HEK293 (cell line): ENCODE data around the gene HSD17B4.

Source experiments
- CTCF ChIA-PET: fragments of 350-600 bp; formaldehyde crosslinking; extraction: SDS; loops from one replicate; lab custom pipeline; 2021; ENCODE audit warnings: antibody characterized with exemption; lab: Yijun Ruan, JAX
- POLR2A ChIA-PET: fragments of 300-600 bp; formaldehyde crosslinking; extraction: SDS; loops from one replicate; lab custom pipeline; 2020; ENCODE audit warnings: antibody characterized with exemption, inconsistent platforms; lab: Yijun Ruan, JAX
- H3K27ac ChIP-seq: fragments of 200-500 bp; sonication (Bioruptor generic); 2 replicates; pipeline ENCODE4 v1.5.1; 2014; ENCODE audit warnings: low read depth, low read length, control low read depth, inconsistent platforms; ENCODE audit errors: extremely low read depth
- H3K36me3 ChIP-seq, 2 experiments: fragments of 200-500 bp in 1 of 2; sonication (Bioruptor generic) in 1 of 2; 1 replicate in 1 of 2; 2 replicates in 1 of 2; pipeline ENCODE4 v1.5.1; 2014 to 2017; ENCODE audit warnings: inconsistent platforms in 2 of 2, low read length in 2 of 2; ENCODE audit not compliant: control insufficient read depth in 2 of 2, insufficient read depth in 1 of 2
- H3K4me1 ChIP-seq: fragments of 200-500 bp; sonication (Bioruptor generic); 2 replicates; pipeline ENCODE4 v1.5.1; 2014; ENCODE audit warnings: mild to moderate bottlenecking, low read length, inconsistent platforms; ENCODE audit not compliant: control insufficient read depth, insufficient read depth
- H3K4me3 ChIP-seq: 2 replicates; pipeline ENCODE4 v1.5.1; 2011; ENCODE audit warnings: low read depth, mild to moderate bottlenecking, control low read depth, low read length, moderate library complexity
- H3K9me3 ChIP-seq: fragments of 200-500 bp; sonication (Bioruptor generic); 2 replicates; pipeline ENCODE4 v1.5.1; 2014; ENCODE audit warnings: low read depth, low read length, inconsistent platforms; ENCODE audit not compliant: control insufficient read depth, insufficient read depth
- MZF1 ChIP-seq: fragments of 450-650 bp; formaldehyde crosslinking; IDR thresholded peaks from 2 replicates; pipeline ENCODE4 v1.5.1; 2017; ENCODE audit warnings: missing biosample characterization, missing genetic modification characterization, borderline replicate concordance
- SP7 ChIP-seq: fragments of 450-650 bp; formaldehyde crosslinking; IDR thresholded peaks from 2 replicates; pipeline ENCODE4 v1.5.1; 2016; ENCODE audit warnings: missing biosample characterization, missing genetic modification characterization
- WT1 ChIP-seq: fragments of 450-650 bp; formaldehyde crosslinking; IDR thresholded peaks from 2 replicates; pipeline ENCODE4 v1.5.1; 2016; ENCODE audit warnings: missing biosample characterization, missing genetic modification characterization
- YY1 ChIP-seq: fragments of 450-650 bp; formaldehyde crosslinking; IDR thresholded peaks from 2 replicates; pipeline ENCODE4 v1.5.1; 2018; ENCODE audit warnings: missing biosample characterization, missing genetic modification characterization
- ZBTB17 ChIP-seq: fragments of 450-650 bp; formaldehyde crosslinking; IDR thresholded peaks from 2 replicates; pipeline ENCODE4 v1.5.1; 2016; ENCODE audit warnings: missing biosample characterization, missing genetic modification characterization
- ZBTB20 ChIP-seq: fragments of 450-650 bp; formaldehyde crosslinking; IDR thresholded peaks from 2 replicates; pipeline ENCODE4 v1.5.1; 2016; ENCODE audit warnings: missing biosample characterization, missing genetic modification characterization
- ZFP3 ChIP-seq: fragments of 450-650 bp; formaldehyde crosslinking; IDR thresholded peaks from 2 replicates; pipeline ENCODE4 v1.5.1; 2016; ENCODE audit warnings: low read depth, missing biosample characterization, missing genetic modification characterization
- ZFP37 ChIP-seq: fragments of 450-650 bp; formaldehyde crosslinking; IDR thresholded peaks from 2 replicates; pipeline ENCODE4 v1.5.1; 2016; ENCODE audit warnings: missing biosample characterization, missing genetic modification characterization
- ZIC2 ChIP-seq: fragments of 450-650 bp; formaldehyde crosslinking; IDR thresholded peaks from 2 replicates; pipeline ENCODE4 v1.5.1; 2016; ENCODE audit warnings: missing biosample characterization, missing genetic modification characterization
- ZNF10 ChIP-seq: fragments of 450-650 bp; formaldehyde crosslinking; IDR thresholded peaks from 2 replicates; pipeline ENCODE4 v1.5.1; 2017; ENCODE audit warnings: missing biosample characterization, missing genetic modification characterization
- ZNF114 ChIP-seq: fragments of 450-650 bp; formaldehyde crosslinking; IDR thresholded peaks from 2 replicates; pipeline ENCODE4 v1.5.0; 2017; ENCODE audit warnings: missing biosample characterization, missing genetic modification characterization
- ZNF121 ChIP-seq: fragments of 450-650 bp; formaldehyde crosslinking; IDR thresholded peaks from 2 replicates; pipeline ENCODE4 v1.5.1; 2016; ENCODE audit warnings: missing biosample characterization, missing genetic modification characterization
- ZNF184 ChIP-seq: fragments of 450-650 bp; IDR thresholded peaks from 2 replicates; pipeline ENCODE4 v1.5.1; 2018; ENCODE audit warnings: missing biosample characterization, mild to moderate bottlenecking, missing genetic modification characterization
- ZNF26 ChIP-seq: fragments of 450-650 bp; formaldehyde crosslinking; IDR thresholded peaks from 2 replicates; pipeline ENCODE4 v1.5.1; 2016; ENCODE audit warnings: missing biosample characterization, missing genetic modification characterization
- ZNF292 ChIP-seq: fragments of 450-650 bp; formaldehyde crosslinking; IDR thresholded peaks from 2 replicates; pipeline ENCODE4 v1.5.1; 2016; ENCODE audit warnings: low read depth, missing biosample characterization, missing genetic modification characterization, borderline replicate concordance
- ZNF311 ChIP-seq: fragments of 450-650 bp; formaldehyde crosslinking; IDR thresholded peaks from 2 replicates; pipeline ENCODE4 v1.5.1; 2017; ENCODE audit warnings: missing biosample characterization, missing genetic modification characterization, borderline replicate concordance
- ZNF324 ChIP-seq: fragments of 450-650 bp; formaldehyde crosslinking; IDR thresholded peaks from 2 replicates; pipeline ENCODE4 v1.5.1; 2016; ENCODE audit warnings: missing biosample characterization, missing genetic modification characterization
- ZNF335 ChIP-seq: fragments of 450-650 bp; formaldehyde crosslinking; conservative IDR thresholded peaks from 2 replicates; pipeline ENCODE4 v1.5.1; 2016; ENCODE audit warnings: missing biosample characterization, missing genetic modification characterization
- ZNF48 ChIP-seq: fragments of 450-650 bp; formaldehyde crosslinking; IDR thresholded peaks from 2 replicates; pipeline ENCODE4 v1.5.1; 2016; ENCODE audit warnings: missing biosample characterization, missing genetic modification characterization
- ZNF488 ChIP-seq: fragments of 450-650 bp; formaldehyde crosslinking; IDR thresholded peaks from 2 replicates; pipeline ENCODE4 v1.5.1; 2016; ENCODE audit warnings: missing biosample characterization, missing genetic modification characterization
- ZNF514 ChIP-seq: fragments of 450-650 bp; formaldehyde crosslinking; IDR thresholded peaks from 2 replicates; pipeline ENCODE4 v1.5.1; 2016; ENCODE audit warnings: missing biosample characterization, missing genetic modification characterization
- ZNF585B ChIP-seq: fragments of 450-650 bp; formaldehyde crosslinking; IDR thresholded peaks from 2 replicates; pipeline ENCODE4 v1.5.1; 2016; ENCODE audit warnings: missing biosample characterization, missing genetic modification characterization
- ZNF600 ChIP-seq: fragments of 450-650 bp; formaldehyde crosslinking; IDR thresholded peaks from 2 replicates; pipeline ENCODE4 v1.5.1; 2016; ENCODE audit warnings: missing biosample characterization, missing genetic modification characterization
- ZNF626 ChIP-seq: fragments of 450-650 bp; sonication (Bioruptor Pico); formaldehyde crosslinking; IDR thresholded peaks from 2 replicates; pipeline ENCODE4 v1.5.1; 2018; ENCODE audit warnings: missing biosample characterization, missing genetic modification characterization, inconsistent platforms
- ZNF768 ChIP-seq: fragments of 450-650 bp; formaldehyde crosslinking; IDR thresholded peaks from 2 replicates; pipeline ENCODE4 v1.5.1; 2018; ENCODE audit warnings: missing biosample characterization, mild to moderate bottlenecking, missing genetic modification characterization
- ZNF830 ChIP-seq: fragments of 450-650 bp; IDR thresholded peaks from 2 replicates; pipeline ENCODE4 v1.5.0; 2018; ENCODE audit warnings: missing biosample characterization, missing genetic modification characterization, low read depth, mild to moderate bottlenecking, moderate library complexity
- TF ChIP-seq, protein P1 (sequence below): fragments of 450-650 bp; formaldehyde crosslinking; IDR thresholded peaks from 2 replicates; pipeline ENCODE4 v1.5.1; 2016; ENCODE audit warnings: missing biosample characterization, missing genetic modification characterization
- TF ChIP-seq, protein P2 (sequence below): fragments of 450-650 bp; formaldehyde crosslinking; IDR thresholded peaks from 2 replicates; pipeline ENCODE4 v1.5.1; 2016; ENCODE audit warnings: missing biosample characterization, missing genetic modification characterization
- TF ChIP-seq, protein P3 (sequence below): fragments of 450-650 bp; formaldehyde crosslinking; IDR thresholded peaks from 2 replicates; pipeline ENCODE4 v1.5.1; 2017; ENCODE audit warnings: missing biosample characterization, missing genetic modification characterization

Gene HSD17B4

GRCh38 chr5:119411361-119412278, 40.7 kb upstream of the HSD17B4 start:
- ChIA-PET POLR2A (interaction anchor here (0.8 to 2.6 kb wide), 2 partner anchors 143 to 424 kb away, joined by 5 to 10 read pairs; partner anchors contain the start of gene DTWD2), CTCF (interaction anchor here (0.6 to 5.5 kb wide), 65 partner anchors 11 to 1094 kb away, joined by 3 to 87 read pairs (median 4); partner anchors contain the start of genes DTWD2 and TNFAIP8)
- peak overlapping the region; percentile 28; the same call in 1 of the 2 replicates for H3K27ac ChIP-seq
- H3K4me1 ChIP-seq: no peaks in the 10 kb centered on the region
- H3K4me3 ChIP-seq: peak overlapping the region; percentile 56
- no peaks in the 10 kb centered on the region for H3K9me3 ChIP-seq
- no peaks in the 10 kb centered on the region for H3K36me3 ChIP-seq
- TF ChIP-seq ZFP37 (tag by site-specific recombination): peak; percentile 39; the same call in 1 of the 2 replicates
- no peak for TF ChIP-seq ZNF292 (tag by site-specific recombination)
- TF ChIP-seq ZNF324 (tag by site-specific recombination): no peak
- TF ChIP-seq ZNF830 (tag by site-specific recombination): no peak
- TF ChIP-seq ZNF26: no peak
- no peak for TF ChIP-seq ZNF311
- no peak for TF ChIP-seq ZNF48 (tag by site-specific recombination)
- TF ChIP-seq ZBTB17: peak; percentile 75
- TF ChIP-seq, protein P1, sequence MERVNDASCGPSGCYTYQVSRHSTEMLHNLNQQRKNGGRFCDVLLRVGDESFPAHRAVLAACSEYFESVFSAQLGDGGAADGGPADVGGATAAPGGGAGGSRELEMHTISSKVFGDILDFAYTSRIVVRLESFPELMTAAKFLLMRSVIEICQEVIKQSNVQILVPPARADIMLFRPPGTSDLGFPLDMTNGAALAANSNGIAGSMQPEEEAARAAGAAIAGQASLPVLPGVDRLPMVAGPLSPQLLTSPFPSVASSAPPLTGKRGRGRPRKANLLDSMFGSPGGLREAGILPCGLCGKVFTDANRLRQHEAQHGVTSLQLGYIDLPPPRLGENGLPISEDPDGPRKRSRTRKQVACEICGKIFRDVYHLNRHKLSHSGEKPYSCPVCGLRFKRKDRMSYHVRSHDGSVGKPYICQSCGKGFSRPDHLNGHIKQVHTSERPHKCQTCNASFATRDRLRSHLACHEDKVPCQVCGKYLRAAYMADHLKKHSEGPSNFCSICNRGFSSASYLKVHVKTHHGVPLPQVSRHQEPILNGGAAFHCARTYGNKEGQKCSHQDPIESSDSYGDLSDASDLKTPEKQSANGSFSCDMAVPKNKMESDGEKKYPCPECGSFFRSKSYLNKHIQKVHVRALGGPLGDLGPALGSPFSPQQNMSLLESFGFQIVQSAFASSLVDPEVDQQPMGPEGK (tag by site-specific recombination): no peak
- TF ChIP-seq ZBTB20 (tag by site-specific recombination): peak; percentile 11; the same call in 1 of the 2 replicates
- TF ChIP-seq, protein P2, sequence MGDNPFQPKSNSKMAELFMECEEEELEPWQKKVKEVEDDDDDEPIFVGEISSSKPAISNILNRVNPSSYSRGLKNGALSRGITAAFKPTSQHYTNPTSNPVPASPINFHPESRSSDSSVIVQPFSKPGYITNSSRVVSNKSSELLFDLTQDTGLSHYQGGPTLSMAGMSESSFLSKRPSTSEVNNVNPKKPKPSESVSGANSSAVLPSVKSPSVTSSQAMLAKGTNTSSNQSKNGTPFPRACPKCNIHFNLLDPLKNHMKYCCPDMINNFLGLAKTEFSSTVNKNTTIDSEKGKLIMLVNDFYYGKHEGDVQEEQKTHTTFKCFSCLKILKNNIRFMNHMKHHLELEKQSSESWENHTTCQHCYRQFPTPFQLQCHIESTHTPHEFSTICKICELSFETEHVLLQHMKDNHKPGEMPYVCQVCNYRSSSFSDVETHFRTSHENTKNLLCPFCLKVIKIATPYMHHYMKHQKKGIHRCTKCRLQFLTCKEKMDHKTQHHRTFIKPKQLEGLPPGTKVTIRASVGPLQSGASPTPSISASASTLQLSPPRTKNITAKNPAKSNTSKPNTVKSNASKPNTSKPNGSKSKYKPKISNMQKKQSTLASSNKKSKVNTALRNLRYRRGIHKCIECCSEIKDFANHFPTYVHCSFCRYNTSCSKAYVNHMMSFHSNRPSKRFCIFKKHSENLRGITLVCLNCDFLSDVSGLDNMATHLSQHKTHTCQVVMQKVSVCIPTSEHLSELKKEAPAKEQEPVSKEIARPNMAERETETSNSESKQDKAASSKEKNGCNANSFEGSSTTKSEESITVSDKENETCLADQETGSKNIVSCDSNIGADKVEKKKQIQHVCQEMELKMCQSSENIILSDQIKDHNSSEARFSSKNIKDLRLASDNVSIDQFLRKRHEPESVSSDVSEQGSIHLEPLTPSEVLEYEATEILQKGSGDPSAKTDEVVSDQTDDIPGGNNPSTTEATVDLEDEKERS: no peak
- TF ChIP-seq ZNF514 (tag by site-specific recombination): no peak
- no peak for TF ChIP-seq ZNF121 (tag by site-specific recombination)
- TF ChIP-seq ZNF585B (tag by site-specific recombination): no peak
- 0 out of 2 replicates have a peak, but pooled peaks have one; percentile 29 for TF ChIP-seq ZNF184 (tag by site-specific recombination)
- TF ChIP-seq MZF1 (tag by site-specific recombination): peak; percentile 71
- no peak for TF ChIP-seq ZNF488 (tag by site-specific recombination)
- TF ChIP-seq, protein P3, sequence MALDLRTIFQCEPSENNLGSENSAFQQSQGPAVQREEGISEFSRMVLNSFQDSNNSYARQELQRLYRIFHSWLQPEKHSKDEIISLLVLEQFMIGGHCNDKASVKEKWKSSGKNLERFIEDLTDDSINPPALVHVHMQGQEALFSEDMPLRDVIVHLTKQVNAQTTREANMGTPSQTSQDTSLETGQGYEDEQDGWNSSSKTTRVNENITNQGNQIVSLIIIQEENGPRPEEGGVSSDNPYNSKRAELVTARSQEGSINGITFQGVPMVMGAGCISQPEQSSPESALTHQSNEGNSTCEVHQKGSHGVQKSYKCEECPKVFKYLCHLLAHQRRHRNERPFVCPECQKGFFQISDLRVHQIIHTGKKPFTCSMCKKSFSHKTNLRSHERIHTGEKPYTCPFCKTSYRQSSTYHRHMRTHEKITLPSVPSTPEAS (tag by site-specific recombination): no peak
- no peak for TF ChIP-seq ZNF114
- no peak for TF ChIP-seq ZNF626 (tag by site-specific recombination)
- no peak for TF ChIP-seq ZFP3
- TF ChIP-seq ZNF600: no peak
- no peak for TF ChIP-seq ZIC2 (tag by site-specific recombination)
- peak; percentile 48; the same call in 1 of the 2 replicates for TF ChIP-seq SP7 (tag by site-specific recombination)
- TF ChIP-seq ZNF335 (tag by site-specific recombination): peak; percentile 75
- TF ChIP-seq ZNF10 (tag by site-specific recombination): no peak
- no peak for TF ChIP-seq YY1 (tag by site-specific recombination)
- peak; percentile 11; the same call in 1 of the 2 replicates for TF ChIP-seq WT1 (tag by site-specific recombination)
- TF ChIP-seq ZNF768: no peak
